Endothelial cell of umbilical vein (primary cell): ENCODE results near the gene FAM200C. TPM values are rescaled to one million over a fixed set of nuclear protein-coding genes. Genes with fewer than 3 reads are reported as not detected.

Experiments
- BruUV-seq: library from RNA; stranded (reverse); fragments of 400-500 nt; replicated peaks from 2 replicates; lab custom pipeline; 2021; lab: Mats Ljungman, UMichigan
- CTCF ChIA-PET: fragments of 300-600, 350-600 bp; sonication (Branson Sonifier 250); formaldehyde crosslinking; loops from one replicate; lab custom pipeline; 2021; ENCODE audit warnings: antibody characterized with exemption, inconsistent platforms; lab: Charles Lee
- POLR2A ChIA-PET: fragments of 300-600, 350-600 bp; sonication (Branson Sonifier 250); formaldehyde crosslinking; loops from one replicate; lab custom pipeline; 2021; ENCODE audit warnings: antibody characterized with exemption, inconsistent platforms; lab: Charles Lee
- DNase-seq: peaks from one replicate; pipeline ENCODE4 v3.0.0-alpha.2; 2011; ENCODE audit warnings: low read depth, low spot score
- FAIRE-seq: peaks from 2 replicates; lab custom pipeline; 2011; peaks lifted over from hg19 to GRCh38; lab: Jason Lieb, UNC
- H2AFZ ChIP-seq: 2 replicates; pipeline ENCODE4 v1.6.0; 2012; ENCODE audit warnings: low read depth, low read length, control low read depth, inconsistent platforms
- H3K27ac ChIP-seq: 2 replicates; pipeline ENCODE4 v1.5.1; 2011; ENCODE audit warnings: low read depth, mild to moderate bottlenecking, control low read depth, low read length, moderate library complexity; ENCODE audit not compliant: insufficient read depth
- H3K27me3 ChIP-seq, 2 experiments: 2 replicates each; pipeline versions ENCODE4 v1.6.0 to v1.6.1; 2011; ENCODE audit warnings: low read length in 2 of 2, mixed read lengths in 1 of 2; ENCODE audit not compliant: control insufficient read depth in 2 of 2, insufficient read depth in 2 of 2
- H3K36me3 ChIP-seq, 2 experiments: 2 replicates in 1 of 2; 3 replicates in 1 of 2; pipeline ENCODE4 v1.5.1; 2011; ENCODE audit warnings: low read length in 2 of 2, mild to moderate bottlenecking in 1 of 2, moderate library complexity in 1 of 2; ENCODE audit not compliant: control insufficient read depth in 2 of 2, insufficient read depth in 2 of 2; ENCODE audit errors: extremely low read depth in 1 of 2
- H3K4me1 ChIP-seq: 3 replicates; pipeline ENCODE4 v1.5.1; 2011; ENCODE audit warnings: mild to moderate bottlenecking, low read length; ENCODE audit not compliant: control insufficient read depth, insufficient read depth; ENCODE audit errors: extremely low read depth
- H3K4me2 ChIP-seq: 2 replicates; pipeline ENCODE4 v1.6.1; 2011; ENCODE audit warnings: low read length, control low read depth, mixed read lengths; ENCODE audit not compliant: insufficient read depth
- H3K4me3 ChIP-seq, 3 experiments: fragments of 200-600 bp in 1 of 3; sonication (generic), shearing (Covaris generic) in 1 of 3; replicated peaks in 1 of 3; 2 replicates each; pipeline ENCODE4 v1.5.1; 2011 to 2016; ENCODE audit warnings: control low read depth in 3 of 3, low read length in 3 of 3, mild to moderate bottlenecking in 2 of 3, inconsistent platforms in 1 of 3, low read depth in 1 of 3, moderate library complexity in 1 of 3; ENCODE audit not compliant: insufficient read depth in 1 of 3
- H3K79me2 ChIP-seq: 2 replicates; pipeline ENCODE4 v1.6.0; 2012; ENCODE audit warnings: low read length, inconsistent platforms; ENCODE audit not compliant: control insufficient read depth, insufficient read depth
- H3K9ac ChIP-seq: replicated peaks from 2 replicates; pipeline ENCODE3; 2011; ENCODE audit warnings: low read length, control low read depth; ENCODE audit not compliant: insufficient read depth; ENCODE audit errors: extremely low read depth
- H3K9me1 ChIP-seq: replicated peaks from 3 replicates; pipeline ENCODE4 v1.6.0; 2011; ENCODE audit warnings: mild to moderate bottlenecking, low read length; ENCODE audit not compliant: control insufficient read depth, insufficient read depth; ENCODE audit errors: extremely low read depth
- H3K9me3 ChIP-seq: replicated peaks from 2 replicates; pipeline ENCODE4 v1.5.1; 2012; ENCODE audit warnings: low read length, inconsistent platforms; ENCODE audit not compliant: control insufficient read depth, insufficient read depth
- H4K20me1 ChIP-seq: replicated peaks from 2 replicates; pipeline ENCODE3; 2011; ENCODE audit warnings: mild to moderate bottlenecking, low read length; ENCODE audit not compliant: control insufficient read depth, insufficient read depth; ENCODE audit errors: extremely low read depth
- CTCF ChIP-seq, 2 donors: IDR thresholded peaks; 1 replicate in 1 of 2; 2 replicates in 1 of 2; pipeline ENCODE4 v1.5.1; 2011; ENCODE audit warnings: low read length in 2 of 2, mild to moderate bottlenecking in 2 of 2, moderate library complexity in 2 of 2, control low read depth in 1 of 2, inconsistent platforms in 1 of 2, low read depth in 1 of 2; ENCODE audit not compliant: insufficient read depth in 1 of 2; ENCODE audit errors: extremely low read depth in 1 of 2
- EZH2 ChIP-seq: IDR thresholded peaks from 2 replicates; pipeline ENCODE4 v1.6.1; 2012; ENCODE audit warnings: borderline replicate concordance, low read depth, mild to moderate bottlenecking, moderate library complexity, low read length, inconsistent platforms; ENCODE audit not compliant: severe bottlenecking
- FOS ChIP-seq: IDR thresholded peaks from 2 replicates; pipeline ENCODE4 v1.6.1; 2011; ENCODE audit warnings: mild to moderate bottlenecking, low read length, moderate library complexity, borderline replicate concordance; ENCODE audit not compliant: insufficient read depth
- GATA2 ChIP-seq: IDR thresholded peaks from 2 replicates; pipeline ENCODE4 v1.7.0; 2011; ENCODE audit warnings: low read depth, mild to moderate bottlenecking, moderate library complexity, mixed read lengths, low read length; ENCODE audit not compliant: insufficient read length, insufficient read depth
- JUN ChIP-seq: IDR thresholded peaks from 2 replicates; pipeline ENCODE4 v1.6.1; 2011; ENCODE audit warnings: borderline replicate concordance, low read depth; ENCODE audit not compliant: insufficient read length, insufficient read depth
- MAX ChIP-seq: IDR thresholded peaks from 2 replicates; pipeline ENCODE4 v1.6.1; 2011; ENCODE audit not compliant: insufficient read depth, insufficient read length
- MYC ChIP-seq: IDR thresholded peaks from one replicate; pipeline ENCODE4 v1.6.1; 2011; ENCODE audit warnings: mild to moderate bottlenecking, low read depth, low read length
- POLR2A ChIP-seq: IDR thresholded peaks from 2 replicates; pipeline ENCODE4 v1.6.1; 2012; ENCODE audit warnings: low read depth, mild to moderate bottlenecking, control low read depth, low read length
- POLR2AphosphoS5 ChIP-seq: IDR thresholded peaks from 2 replicates; pipeline ENCODE4 v1.6.1; 2012; ENCODE audit warnings: low read depth, mild to moderate bottlenecking, control low read depth, low read length, moderate library complexity; ENCODE audit not compliant: insufficient read depth
- dilution Hi-C: fragments of 300-500 bp; cut with MboI; formaldehyde crosslinking; loops from one replicate; pipeline ENCODE4 v1.15.0; 2019; ENCODE audit warnings: low sequenced_read_pairs; ENCODE audit not compliant: extremely low pct_ligation_motif_present
- intact Hi-C: fragments of 100-400 bp; cut with micrococcal nuclease; formaldehyde crosslinking; loops from one replicate; pipeline ENCODE4 v1.10.0; 2022
- polyA plus RNA-seq, 4 experiments: library from polyadenylated mRNA; depleted of rRNA in 3 of 4; stranded (reverse) in 3 of 4; unstranded in 1 of 4; fragments of >200 nt; gene quantifications; 2 replicates each; pipeline versions ENCODE4 v1.2.1 to v1.2.3, GENCODE V29; 2011 to 2012; ENCODE audit warnings: missing spikeins in 1 of 4
- total RNA-seq: library from RNA; stranded (reverse); gene quantifications from 2 replicates; pipeline ENCODE4 v1.2.3, GENCODE V29; 2021

The FAM200C gene
- total and polyA plus RNA-seq, 2 donors (not counting 3 experiments of a cell fraction or from before 2014, with no cell fraction given), result 0.76 to 2.7 TPM

GRCh38 chr5:160348080-160348479 lies 51.8 kb downstream of the FAM200C start:
- Histone ChIP-seq H3K4me2 (no peak overlapping the region), H3K4me3 (no peak overlapping the region), H3K9me1 (no peaks in the 10 kb centered on the region), H3K27me3 (no peaks in the 10 kb centered on the region), H3K27ac (no peak overlapping the region), H3K9ac (no peak overlapping the region), H2AFZ (no peak overlapping the region), H3K4me1 (no peaks in the 10 kb centered on the region), H4K20me1 (no peaks in the 10 kb centered on the region), H3K79me2 (no peaks in the 10 kb centered on the region), H3K36me3 (no peaks in the 10 kb centered on the region), H3K9me3 (no peaks in the 10 kb centered on the region)
- TF ChIP-seq MAX (no peak), MYC (no peak), EZH2 (no peak), JUN (no peak), FOS (no peak), GATA2 (no peak), POLR2AphosphoS5 (no peak)
- DNase-seq (no peak), FAIRE-seq (no peak)
- BruUV-seq, result no TSS peak
- ChIA-PET POLR2A (no interaction called here), CTCF (interaction anchor here (0.7 to 13.5 kb wide), 5 partner anchors 43 to 325 kb away, joined by 3 to 243 read pairs (median 8); no protein-coding TSS in a partner anchor)
- intact Hi-C loops (no loop called here), dilution Hi-C loops (no loop called here)

GRCh38 chr5:160347448-160347847 lies 52.4 kb downstream of the FAM200C start:
- H3K4me1 ChIP-seq, result no peaks in the 10 kb centered on the region
- no peaks in the 10 kb centered on the region for H3K9me1 ChIP-seq
- FAIRE-seq (no peak), DNase-seq (no peak)
- H3K27ac ChIP-seq, result no peak overlapping the region
- ChIA-PET CTCF (interaction anchor here (2.4 to 13.5 kb wide), 3 partner anchors 43 to 324 kb away, joined by 8 to 243 read pairs (median 87); no protein-coding TSS in a partner anchor), POLR2A (no interaction called here)
- H3K4me2 ChIP-seq, result no peak overlapping the region
- intact Hi-C loops (no loop called here), dilution Hi-C loops (no loop called here)
- no peak overlapping the region for H3K9ac ChIP-seq
- TF ChIP-seq GATA2 (no peak), POLR2AphosphoS5 (no peak), JUN (no peak), FOS (no peak), CTCF (IDR thresholded peaks at IDR 0.05; ENCODE audit: extremely low read depth in 1 of 2, insufficient read depth in 1 of 2, low read depth in 1 of 2, low read length in 2 of 2) (no peak), POLR2A (no peak)
- no peaks in the 10 kb centered on the region for H3K9me3 ChIP-seq
- H2AFZ ChIP-seq, result no peak overlapping the region
- H3K79me2 ChIP-seq, result no peaks in the 10 kb centered on the region
- H3K27me3 ChIP-seq, result no peaks in the 10 kb centered on the region
- no peak overlapping the region for H3K4me3 ChIP-seq
- H4K20me1 ChIP-seq, result no peaks in the 10 kb centered on the region
- no TSS peak for BruUV-seq
- H3K36me3 ChIP-seq, result no peaks in the 10 kb centered on the region
